ENCODE measurements around the gene TMEM238L. TPM values are rescaled to one million over a fixed set of nuclear protein-coding genes. Genes with fewer than 3 reads are reported as not detected.
A peak's percentile ranks its signal among the peaks of the same experiment; 100 is the strongest.

TMEM238L gene
- total and polyA plus RNA-seq, 2 of the 8 experiments (the other 6 are each of a cell fraction or from before 2014, with no cell fraction given) = not detected

DNA sequence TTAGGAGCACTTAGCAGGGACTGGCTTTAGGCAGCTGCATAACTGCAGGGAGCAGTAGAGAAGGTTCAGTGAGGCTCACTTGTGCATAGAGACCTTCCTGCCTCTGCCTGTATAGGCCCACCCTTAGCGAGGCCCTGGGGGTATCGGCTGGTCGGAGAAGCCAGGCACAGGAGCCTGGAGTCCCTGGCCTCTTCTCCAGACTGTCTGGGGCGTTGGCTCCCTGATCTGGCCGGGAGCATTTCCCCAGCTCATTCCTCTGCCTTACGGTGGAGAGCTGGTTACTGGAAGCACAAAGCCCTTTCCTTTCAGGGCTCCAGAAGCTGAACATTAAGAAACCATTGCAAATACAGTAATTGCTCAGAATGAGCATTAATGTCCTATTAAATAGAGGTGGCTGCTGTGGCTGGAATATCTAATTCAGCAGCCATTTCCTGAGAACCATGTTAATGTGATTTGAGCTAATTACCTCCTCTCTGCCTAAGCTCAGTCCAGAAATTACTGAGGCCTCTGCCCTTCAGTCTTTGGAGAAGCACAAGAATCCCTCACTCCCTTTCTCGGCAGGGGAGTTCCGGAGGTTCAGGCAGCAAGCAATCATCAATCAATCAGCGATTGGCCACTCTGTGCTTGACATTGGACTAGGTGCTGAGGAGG is 55.2 kb downstream of the TMEM238L start:
- Histone ChIP-seq H3K56ac (replicated peaks; ENCODE audit: insufficient read length, low read depth, low read length) (no peak overlapping the region), H2BK15ac (ENCODE audit: low read length) (0 out of 2 replicates have a peak overlapping the region, but pooled peaks have one; percentile 10), H3K4ac (replicated peaks; ENCODE audit: insufficient read length, low read depth, low read length) (no peak overlapping the region), H3K79me1 (ENCODE audit: low read depth, low read length) (no peaks in the 10 kb centered on the region), H2BK12ac (ENCODE audit: low read depth, low read length) (0 out of 2 replicates have a peak overlapping the region, but pooled peaks have one; percentile 27), H4K20me1 (replicated peaks in 1 of 2; ENCODE audit: control insufficient read depth in 1 of 2, insufficient read depth in 2 of 2, low read length in 2 of 2) (no peaks in the 10 kb centered on the region), H2BK120ac (replicated peaks; ENCODE audit: low read depth, low read length) (no peak overlapping the region), H2BK5ac (ENCODE audit: low read depth, low read length) (no peak overlapping the region), H2AK5ac (ENCODE audit: low read depth, low read length) (no peak overlapping the region), H3K27me3 (replicated peaks in 1 of 4; ENCODE audit: control insufficient read depth in 3 of 4, extremely low read depth in 1 of 4, insufficient read depth in 3 of 4, low read length in 3 of 4) (no peaks in the 10 kb centered on the region), H3K23me2 (ENCODE audit: low read depth, low read length) (no peaks in the 10 kb centered on the region), H3K14ac (ENCODE audit: insufficient read length) (no peak overlapping the region), H3K4me2 (ENCODE audit: insufficient read depth in 1 of 2, low read depth in 2 of 2, low read length in 2 of 2) (no peak overlapping the region), H3K23ac (ENCODE audit: insufficient read length) (no peak overlapping the region), H4K8ac (ENCODE audit: extremely low read depth, insufficient read depth, low read length) (no peak overlapping the region), H3K36me3 (ENCODE audit: control insufficient read depth in 2 of 4, insufficient read depth in 4 of 4, low read length in 3 of 4) (no peaks in the 10 kb centered on the region), H2AFZ (ENCODE audit: low read length) (no peak overlapping the region), H3K9ac (replicated peaks in 1 of 4; ENCODE audit: extremely low read depth in 1 of 4, low read depth in 3 of 4, low read length in 3 of 4) (no peak overlapping the region), H2BK20ac (ENCODE audit: low read length) (no peak overlapping the region), H3K79me2 (ENCODE audit: control insufficient read depth in 1 of 2, insufficient read depth in 2 of 2, low read length in 2 of 2) (no peaks in the 10 kb centered on the region), H3K18ac (ENCODE audit: extremely low read depth, low read length) (no peak overlapping the region), H4K5ac (ENCODE audit: insufficient read length, low read depth, low read length) (no peak overlapping the region), H3K9me3 (ENCODE audit: insufficient read depth in 2 of 2, low read depth in 1 of 2, low read length in 1 of 2) (no peaks in the 10 kb centered on the region), H3K4me3 (ENCODE audit: extremely low read depth in 1 of 4, insufficient read depth in 2 of 4, low read depth in 3 of 4, low read length in 4 of 4) (no peak overlapping the region), H4K91ac (replicated peaks; ENCODE audit: insufficient read length, low read length) (no peak overlapping the region), H3K27ac (ENCODE audit: low read depth, low read length) (no peak overlapping the region), H3K4me1 (replicated peaks in 1 of 4; ENCODE audit: control insufficient read depth in 3 of 4, insufficient read depth in 4 of 4, low read length in 3 of 4) (peaks cover 0 to 5% (median 2%) of the 10 kb centered on the region in 4 experiments; a peak in 3 of 7 replicates)
- 80% methylated on average over 9 of the region's 9 CpGs; no CpG with 5 or more reads in 1 of the 2 experiments for WGBS, 2 experiments (ENCODE audit: extremely low coverage in 1 of 2, insufficient coverage in 1 of 2, insufficient read length in 1 of 2, insufficient replicate concordance in 2 of 2, low coverage in 1 of 2, low lambda C conversion rate in 2 of 2, missing lambda C conversion rate in 1 of 2)
- POLR2A ChIA-PET (ENCODE audit: partially characterized antibody) = interaction anchor here (0.5 to 1.7 kb wide), 4 partner anchors 11 to 1272 kb away, joined by 3 to 5 read pairs (median 3); partner anchors contain the start of gene MAP2K4
- no peak for FAIRE-seq
- CTCF ChIA-PET (ENCODE audit: partially characterized antibody) = interaction anchor here (0.8 to 3.1 kb wide), 10 partner anchors 9 to 396 kb away, joined by 3 to 44 read pairs (median 4); no protein-coding TSS in a partner anchor
- DNase-seq (ENCODE audit: low read depth in 1 of 2, low spot score in 2 of 2) = no peak
- TF ChIP-seq HDAC2 (IDR thresholded peaks at IDR 0.05; ENCODE audit: borderline replicate concordance in 1 of 2, low read depth in 2 of 2, low read length in 2 of 2) (no peak), EGR1 (IDR thresholded peaks at IDR 0.05; ENCODE audit: borderline replicate concordance, low read depth, low read length) (no peak), CHD1 (IDR thresholded peaks at IDR 0.05; ENCODE audit: low read depth, low read length) (no peak), KDM1A (IDR thresholded peaks at IDR 0.05; ENCODE audit: borderline replicate concordance, low read length) (no peak), SP4 (IDR thresholded peaks at IDR 0.05; ENCODE audit: low read length) (no peak), SP2 (IDR thresholded peaks at IDR 0.05; ENCODE audit: low read length) (no peak), RBBP5 (IDR thresholded peaks at IDR 0.05; ENCODE audit: borderline replicate concordance, low read depth, low read length) (no peak), CTBP2 (IDR thresholded peaks at IDR 0.05; ENCODE audit: borderline replicate concordance, insufficient read depth, insufficient read length, low read length) (no peak)
- TF ChIP-seq, protein P1, sequence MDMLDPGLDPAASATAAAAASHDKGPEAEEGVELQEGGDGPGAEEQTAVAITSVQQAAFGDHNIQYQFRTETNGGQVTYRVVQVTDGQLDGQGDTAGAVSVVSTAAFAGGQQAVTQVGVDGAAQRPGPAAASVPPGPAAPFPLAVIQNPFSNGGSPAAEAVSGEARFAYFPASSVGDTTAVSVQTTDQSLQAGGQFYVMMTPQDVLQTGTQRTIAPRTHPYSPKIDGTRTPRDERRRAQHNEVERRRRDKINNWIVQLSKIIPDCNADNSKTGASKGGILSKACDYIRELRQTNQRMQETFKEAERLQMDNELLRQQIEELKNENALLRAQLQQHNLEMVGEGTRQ (IDR thresholded peaks at IDR 0.05; ENCODE audit: low read length) = no peak
